Measurements from ENCODE around the gene RFC3.
"Not testable (repeated sequence)": the region's sequence is repeated elsewhere in the genome, so short reads cannot be mapped to it uniquely, and the experiment has no call there.

The RFC3 gene

DNA sequence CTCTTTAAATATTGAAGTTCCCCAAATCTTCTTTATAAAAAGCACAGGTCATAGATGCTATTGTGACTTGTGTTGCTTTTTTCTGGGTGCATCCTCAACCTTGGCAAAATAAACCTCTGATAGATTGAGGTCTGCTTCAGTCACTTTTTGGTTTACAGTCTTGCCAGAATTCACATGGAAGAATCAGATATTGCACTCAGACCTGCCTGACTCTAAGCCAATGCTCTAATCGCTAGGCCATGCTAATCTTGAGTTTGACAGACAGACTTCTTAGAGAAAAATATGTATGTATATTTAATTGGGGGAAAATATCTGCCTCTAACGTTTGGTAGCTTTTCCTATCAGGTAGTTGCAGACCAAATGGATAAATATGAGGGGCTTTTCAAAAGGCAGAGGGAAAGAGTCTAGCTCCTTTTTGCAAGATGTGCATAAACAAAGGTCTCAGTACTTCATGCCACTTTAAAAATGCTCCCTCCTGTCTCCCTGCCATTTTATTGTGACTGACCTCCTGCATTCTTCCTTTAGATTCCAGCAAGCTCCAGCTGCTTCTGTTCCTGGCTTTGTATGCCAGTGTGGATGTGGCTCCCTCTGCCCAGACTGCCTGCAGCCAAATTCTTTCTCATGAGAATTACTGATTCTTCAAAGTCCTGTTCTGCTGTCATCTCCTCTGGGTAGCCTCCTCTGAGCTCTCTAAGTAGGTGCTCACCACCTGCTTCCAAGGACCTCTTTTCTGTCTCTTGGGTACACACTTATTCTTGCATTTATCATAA, 42.4 kb upstream of the RFC3 start:
- no peak overlapping the region for H3K27ac ChIP-seq (ENCODE audit: low read length)
- no peak overlapping the region for H3K9ac ChIP-seq (ENCODE audit: low read depth, low read length)
- DNase-seq: no peak
- TF ChIP-seq EZH2 (IDR thresholded peaks at IDR 0.05; ENCODE audit: borderline replicate concordance, low read depth, low read length, severe bottlenecking): no peak
- TF ChIP-seq, protein P1, sequence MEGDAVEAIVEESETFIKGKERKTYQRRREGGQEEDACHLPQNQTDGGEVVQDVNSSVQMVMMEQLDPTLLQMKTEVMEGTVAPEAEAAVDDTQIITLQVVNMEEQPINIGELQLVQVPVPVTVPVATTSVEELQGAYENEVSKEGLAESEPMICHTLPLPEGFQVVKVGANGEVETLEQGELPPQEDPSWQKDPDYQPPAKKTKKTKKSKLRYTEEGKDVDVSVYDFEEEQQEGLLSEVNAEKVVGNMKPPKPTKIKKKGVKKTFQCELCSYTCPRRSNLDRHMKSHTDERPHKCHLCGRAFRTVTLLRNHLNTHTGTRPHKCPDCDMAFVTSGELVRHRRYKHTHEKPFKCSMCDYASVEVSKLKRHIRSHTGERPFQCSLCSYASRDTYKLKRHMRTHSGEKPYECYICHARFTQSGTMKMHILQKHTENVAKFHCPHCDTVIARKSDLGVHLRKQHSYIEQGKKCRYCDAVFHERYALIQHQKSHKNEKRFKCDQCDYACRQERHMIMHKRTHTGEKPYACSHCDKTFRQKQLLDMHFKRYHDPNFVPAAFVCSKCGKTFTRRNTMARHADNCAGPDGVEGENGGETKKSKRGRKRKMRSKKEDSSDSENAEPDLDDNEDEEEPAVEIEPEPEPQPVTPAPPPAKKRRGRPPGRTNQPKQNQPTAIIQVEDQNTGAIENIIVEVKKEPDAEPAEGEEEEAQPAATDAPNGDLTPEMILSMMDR (IDR thresholded peaks at IDR 0.05; ENCODE audit: borderline replicate concordance, extremely low read depth, low read length, poor library complexity, severe bottlenecking): no peak
- no peak overlapping the region for H2AFZ ChIP-seq (ENCODE audit: low read depth, low read length)
- H3K9me3 ChIP-seq (ENCODE audit: insufficient read depth, low read length, severe bottlenecking): no peaks in the 10 kb centered on the region
- H3K4me2 ChIP-seq (ENCODE audit: insufficient read depth, low read length): no peak overlapping the region
- H4K20me1 ChIP-seq (ENCODE audit: insufficient read depth, low read length): no peaks in the 10 kb centered on the region
- no peaks in the 10 kb centered on the region for H3K27me3 ChIP-seq (ENCODE audit: insufficient read depth, low read length, poor library complexity)
- H3K4me1 ChIP-seq (ENCODE audit: insufficient read depth, low read length): no peaks in the 10 kb centered on the region
- no peak overlapping the region for H3K4me3 ChIP-seq (ENCODE audit: low read depth in 1 of 2, low read length in 2 of 2)
- H3K79me2 ChIP-seq (ENCODE audit: insufficient read depth, low read length): no peaks in the 10 kb centered on the region
- H3K36me3 ChIP-seq (ENCODE audit: insufficient read depth, low read length): no peaks in the 10 kb centered on the region
- ATAC-seq (ENCODE audit: insufficient read depth, low read depth): no peak

DNA sequence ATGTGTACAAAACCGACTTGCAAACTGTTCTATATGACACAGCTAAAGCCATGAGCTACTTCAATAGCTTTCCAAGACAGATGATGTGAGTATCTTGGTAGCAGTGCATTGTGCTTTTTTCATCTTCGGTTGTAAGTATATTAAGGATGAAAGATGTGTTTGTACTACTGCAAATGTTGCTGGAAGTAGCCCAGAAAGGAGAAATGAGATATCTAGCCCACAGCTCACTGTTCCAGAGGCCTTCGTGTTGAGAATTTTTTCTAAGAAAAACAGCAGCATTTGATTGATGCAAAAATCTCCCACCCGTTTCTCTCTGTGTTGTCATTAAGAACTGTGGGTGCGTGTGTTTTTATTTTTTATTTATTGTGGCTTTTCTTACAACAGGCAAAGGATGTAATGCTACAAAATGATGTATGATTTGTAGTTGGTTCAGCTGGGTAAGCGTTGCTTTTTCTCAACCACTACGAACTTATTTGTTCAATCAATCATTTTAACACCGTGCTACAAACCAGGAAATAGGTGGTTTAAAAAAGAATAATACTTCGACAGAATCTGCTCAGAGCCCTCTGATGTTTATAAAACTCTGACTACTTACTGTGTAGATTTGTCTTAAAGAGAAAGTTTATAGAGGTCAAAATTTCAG, 41.6 kb upstream of the RFC3 start:
- DNase-seq (no peak), ATAC-seq (ENCODE audit: insufficient read depth, low read depth) (no peak)
- Histone ChIP-seq H3K9me3 (ENCODE audit: insufficient read depth, low read length, severe bottlenecking) (no peaks in the 10 kb centered on the region), H3K27me3 (ENCODE audit: insufficient read depth, low read length, poor library complexity) (no peaks in the 10 kb centered on the region), H2AFZ (ENCODE audit: low read depth, low read length) (no peak overlapping the region), H3K4me2 (ENCODE audit: insufficient read depth, low read length) (no peak overlapping the region), H4K20me1 (ENCODE audit: insufficient read depth, low read length) (no peaks in the 10 kb centered on the region), H3K27ac (ENCODE audit: low read length) (no peak overlapping the region), H3K36me3 (ENCODE audit: insufficient read depth, low read length) (no peaks in the 10 kb centered on the region), H3K4me1 (ENCODE audit: insufficient read depth, low read length) (no peaks in the 10 kb centered on the region), H3K79me2 (ENCODE audit: insufficient read depth, low read length) (no peaks in the 10 kb centered on the region), H3K4me3 (ENCODE audit: low read depth in 1 of 2, low read length in 2 of 2) (no peak overlapping the region), H3K9ac (ENCODE audit: low read depth, low read length) (no peak overlapping the region)
- TF ChIP-seq, protein P1 (IDR thresholded peaks at IDR 0.05; ENCODE audit: borderline replicate concordance, extremely low read depth, low read length, poor library complexity, severe bottlenecking): no peak
- TF ChIP-seq EZH2 (IDR thresholded peaks at IDR 0.05; ENCODE audit: borderline replicate concordance, low read depth, low read length, severe bottlenecking): no peak

DNA sequence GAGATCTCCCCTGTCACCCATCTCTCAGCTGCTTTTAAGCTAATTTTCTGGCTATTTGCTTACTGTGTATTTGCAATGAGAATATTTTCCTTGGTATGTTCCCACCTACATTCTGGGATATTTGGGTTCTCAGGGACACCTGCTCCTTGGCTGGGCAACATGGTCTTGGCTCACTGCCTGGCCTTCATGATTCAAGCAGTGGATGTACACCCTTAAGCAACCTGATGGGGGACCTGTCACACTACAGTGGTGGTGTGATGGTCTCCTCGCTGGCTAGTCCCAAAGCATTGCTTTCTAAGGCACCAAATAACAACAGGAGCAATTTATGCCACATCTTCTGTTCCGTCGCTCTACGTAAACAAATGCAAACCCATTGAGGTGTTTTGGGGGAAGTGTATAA, 35.3 kb upstream of the RFC3 start:
- Histone ChIP-seq H3K27ac (ENCODE audit: low read length) (no peak overlapping the region), H3K27me3 (ENCODE audit: insufficient read depth, low read length, poor library complexity) (no peaks in the 10 kb centered on the region), H3K9ac (ENCODE audit: low read depth, low read length) (no peak overlapping the region), H3K36me3 (ENCODE audit: insufficient read depth, low read length) (no peaks in the 10 kb centered on the region), H3K9me3 (ENCODE audit: insufficient read depth, low read length, severe bottlenecking) (peaks cover 2% of the 10 kb centered on the region), H2AFZ (ENCODE audit: low read depth, low read length) (no peak overlapping the region), H3K79me2 (ENCODE audit: insufficient read depth, low read length) (no peaks in the 10 kb centered on the region), H3K4me2 (ENCODE audit: insufficient read depth, low read length) (no peak overlapping the region), H3K4me3 (ENCODE audit: low read depth in 1 of 2, low read length in 2 of 2) (no peak overlapping the region), H4K20me1 (ENCODE audit: insufficient read depth, low read length) (no peaks in the 10 kb centered on the region), H3K4me1 (ENCODE audit: insufficient read depth, low read length) (peaks cover 16% of the 10 kb centered on the region)
- DNase-seq: no peak
- ATAC-seq (ENCODE audit: insufficient read depth, low read depth): no peak
- TF ChIP-seq, protein P1 (IDR thresholded peaks at IDR 0.05; ENCODE audit: borderline replicate concordance, extremely low read depth, low read length, poor library complexity, severe bottlenecking): no peak
- TF ChIP-seq EZH2 (IDR thresholded peaks at IDR 0.05; ENCODE audit: borderline replicate concordance, low read depth, low read length, severe bottlenecking): no peak

DNA sequence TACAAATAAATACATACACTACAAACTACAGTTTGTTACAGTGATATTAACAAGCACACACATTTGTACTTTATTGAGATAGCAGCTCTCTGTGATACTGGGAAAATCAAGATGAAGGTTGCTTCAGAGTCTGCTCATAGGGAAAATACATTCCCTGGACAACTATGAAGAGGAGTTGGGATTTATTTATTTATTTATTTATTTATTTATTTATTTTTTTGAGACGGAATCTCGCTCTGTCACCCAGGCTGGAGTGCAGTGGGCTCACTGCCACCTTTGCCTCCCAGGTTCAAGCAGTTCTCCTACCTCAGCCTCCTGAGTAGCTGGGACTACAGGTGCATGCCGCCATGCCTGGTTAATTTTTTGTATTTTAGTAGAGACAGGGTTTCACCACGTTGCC, 34.7 kb upstream of the RFC3 start:
- not testable (repeated sequence) for H3K9me3 ChIP-seq (ENCODE audit: insufficient read depth, low read length, severe bottlenecking); H3K4me3 ChIP-seq (ENCODE audit: low read depth in 1 of 2, low read length in 2 of 2); ATAC-seq (ENCODE audit: insufficient read depth, low read depth); H3K27me3 ChIP-seq (ENCODE audit: insufficient read depth, low read length, poor library complexity); H3K27ac ChIP-seq (ENCODE audit: low read length); H3K79me2 ChIP-seq (ENCODE audit: insufficient read depth, low read length); DNase-seq; H4K20me1 ChIP-seq (ENCODE audit: insufficient read depth, low read length); H3K4me2 ChIP-seq (ENCODE audit: insufficient read depth, low read length); H3K36me3 ChIP-seq (ENCODE audit: insufficient read depth, low read length); H3K9ac ChIP-seq (ENCODE audit: low read depth, low read length); H2AFZ ChIP-seq (ENCODE audit: low read depth, low read length)
- H3K4me1 ChIP-seq (ENCODE audit: insufficient read depth, low read length): peaks cover 22% of the 10 kb centered on the region
